ENCODE measurements around the gene ACOT13. TPM values are rescaled to one million over a fixed set of nuclear protein-coding genes. Genes with fewer than 3 reads are reported as not detected.

The ACOT13 gene
- total RNA-seq: 28.1 TPM
- long read RNA-seq, full-length matches to known transcripts: 19 of 29 reads
- long read RNA-seq, partial matches to known transcripts: 0 of 29 reads
- long read RNA-seq, other reads (novel, unspliced or antisense): 10 of 29 reads

DNA sequence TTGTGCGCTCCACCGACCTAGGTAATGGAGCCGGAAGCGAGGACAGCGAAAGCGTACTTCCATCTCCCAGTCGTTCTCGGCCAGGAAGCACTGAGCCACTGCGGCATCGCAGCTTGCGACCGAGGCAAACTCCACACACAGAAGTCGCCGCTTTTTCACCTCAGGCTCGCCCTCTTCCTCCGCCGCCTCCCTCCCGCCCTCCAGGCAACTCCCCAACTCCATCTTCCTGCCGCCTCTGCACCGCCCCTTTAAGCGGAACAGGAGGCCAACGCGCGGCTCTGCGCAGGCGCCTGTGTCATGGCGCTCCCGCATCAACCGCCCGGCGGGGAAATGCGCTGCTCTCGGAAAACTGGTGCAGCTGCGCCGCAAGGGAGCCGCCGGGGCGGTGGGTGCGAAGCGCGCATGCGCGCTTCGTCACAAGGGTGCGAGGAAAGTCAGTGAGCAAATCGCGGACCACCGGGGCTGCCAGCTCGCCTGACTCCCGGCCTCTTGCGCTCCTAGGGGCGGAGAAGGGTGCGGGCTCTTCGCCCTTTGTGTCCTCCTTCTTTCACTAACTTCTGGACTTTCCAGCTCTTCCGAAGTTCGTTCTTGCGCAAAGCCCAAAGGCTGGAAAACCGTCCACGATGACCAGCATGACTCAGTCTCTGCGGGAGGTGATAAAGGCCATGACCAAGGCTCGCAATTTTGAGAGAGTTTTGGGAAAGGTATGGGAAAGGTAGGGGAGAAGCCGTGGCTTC is at the start of gene ACOT13, which contains the start of gene TDP2:
ACOT13 (plus strand) TSS at position 437 of the 737 bp plus-strand sequence; CDS start at position 624, 187 bp downstream.
TDP2 (minus strand) TSS at position 259 of the 737 bp plus-strand sequence; CDS start at position 222, 37 bp downstream.
- Histone ChIP-seq H3K36me3 (peaks cover 24% of the 10 kb centered on the region), H3K4me3 (peak within 1 kb of the TSS; percentile 84), H3K4me1 (peaks cover 34% of the 10 kb centered on the region), H3K9me3 (no peaks in the 10 kb centered on the region), H3K27me3 (no peaks in the 10 kb centered on the region), H3K27ac (peak within 1 kb of the TSS; percentile 91)
- ATAC-seq (peak; percentile 99), DNase-seq (peak; percentile 98)
- intact Hi-C loops (cut with DNase I): no loop called here
- TF ChIP-seq, protein P1, sequence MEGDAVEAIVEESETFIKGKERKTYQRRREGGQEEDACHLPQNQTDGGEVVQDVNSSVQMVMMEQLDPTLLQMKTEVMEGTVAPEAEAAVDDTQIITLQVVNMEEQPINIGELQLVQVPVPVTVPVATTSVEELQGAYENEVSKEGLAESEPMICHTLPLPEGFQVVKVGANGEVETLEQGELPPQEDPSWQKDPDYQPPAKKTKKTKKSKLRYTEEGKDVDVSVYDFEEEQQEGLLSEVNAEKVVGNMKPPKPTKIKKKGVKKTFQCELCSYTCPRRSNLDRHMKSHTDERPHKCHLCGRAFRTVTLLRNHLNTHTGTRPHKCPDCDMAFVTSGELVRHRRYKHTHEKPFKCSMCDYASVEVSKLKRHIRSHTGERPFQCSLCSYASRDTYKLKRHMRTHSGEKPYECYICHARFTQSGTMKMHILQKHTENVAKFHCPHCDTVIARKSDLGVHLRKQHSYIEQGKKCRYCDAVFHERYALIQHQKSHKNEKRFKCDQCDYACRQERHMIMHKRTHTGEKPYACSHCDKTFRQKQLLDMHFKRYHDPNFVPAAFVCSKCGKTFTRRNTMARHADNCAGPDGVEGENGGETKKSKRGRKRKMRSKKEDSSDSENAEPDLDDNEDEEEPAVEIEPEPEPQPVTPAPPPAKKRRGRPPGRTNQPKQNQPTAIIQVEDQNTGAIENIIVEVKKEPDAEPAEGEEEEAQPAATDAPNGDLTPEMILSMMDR (IDR thresholded peaks at IDR 0.05): peak; percentile 61

DNA sequence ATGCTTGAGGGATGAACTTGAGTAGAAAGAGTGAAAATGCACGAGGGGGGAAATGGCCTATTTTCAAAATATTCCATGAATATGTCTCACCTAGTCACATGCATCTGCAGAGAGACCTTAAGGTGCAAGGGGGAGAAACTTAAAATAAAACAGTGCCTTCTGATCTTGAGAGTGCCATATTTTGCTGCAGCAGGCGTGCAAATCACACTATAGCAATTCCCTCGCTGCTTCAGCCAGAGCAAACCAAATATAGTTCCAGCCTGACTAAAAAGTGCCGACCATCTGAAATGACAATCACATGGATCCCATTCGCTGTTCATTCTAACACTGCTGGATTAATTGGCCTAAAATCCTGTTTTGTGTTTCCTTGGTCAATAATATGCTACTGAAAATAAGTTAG is 47.2 kb upstream of the ACOT13 start:
- DNase-seq (no peak), ATAC-seq (no peak)
- TF ChIP-seq, protein P1 (IDR thresholded peaks at IDR 0.05): no peak
- H3K4me3 ChIP-seq: no peak overlapping the region
- H3K9me3 ChIP-seq: no peaks in the 10 kb centered on the region
- no peaks in the 10 kb centered on the region for H3K27me3 ChIP-seq
- H3K36me3 ChIP-seq: no peaks in the 10 kb centered on the region
- H3K4me1 ChIP-seq: no peaks in the 10 kb centered on the region
- intact Hi-C loops (cut with DNase I): no loop called here
- no peak overlapping the region for H3K27ac ChIP-seq

DNA sequence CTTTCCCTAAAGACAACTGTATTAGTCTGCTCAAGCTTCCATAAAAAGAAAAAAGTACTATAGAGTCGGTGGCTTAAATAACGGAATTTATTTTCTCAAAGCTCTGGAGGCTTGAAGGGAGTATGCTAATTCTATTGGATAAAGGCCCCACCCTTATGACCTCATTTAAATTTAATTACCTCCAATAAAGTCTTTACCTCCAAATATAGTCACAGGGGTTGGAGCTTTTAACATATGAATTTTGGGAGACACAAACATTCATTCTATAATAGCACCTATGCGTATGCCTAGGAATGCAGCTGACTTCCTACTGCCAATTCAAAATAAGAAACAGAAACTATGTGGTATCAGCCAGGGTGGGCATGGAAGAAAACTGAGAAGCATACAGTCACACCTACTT is 46.2 kb upstream of the ACOT13 start:
- no peak for ATAC-seq
- no peaks in the 10 kb centered on the region for H3K4me1 ChIP-seq
- H3K36me3 ChIP-seq: no peaks in the 10 kb centered on the region
- H3K4me3 ChIP-seq: no peak overlapping the region
- intact Hi-C loops (cut with DNase I): no loop called here
- TF ChIP-seq, protein P1 (IDR thresholded peaks at IDR 0.05): no peak
- H3K27ac ChIP-seq: no peak overlapping the region
- DNase-seq: no peak
- no peaks in the 10 kb centered on the region for H3K27me3 ChIP-seq
- no peaks in the 10 kb centered on the region for H3K9me3 ChIP-seq

DNA sequence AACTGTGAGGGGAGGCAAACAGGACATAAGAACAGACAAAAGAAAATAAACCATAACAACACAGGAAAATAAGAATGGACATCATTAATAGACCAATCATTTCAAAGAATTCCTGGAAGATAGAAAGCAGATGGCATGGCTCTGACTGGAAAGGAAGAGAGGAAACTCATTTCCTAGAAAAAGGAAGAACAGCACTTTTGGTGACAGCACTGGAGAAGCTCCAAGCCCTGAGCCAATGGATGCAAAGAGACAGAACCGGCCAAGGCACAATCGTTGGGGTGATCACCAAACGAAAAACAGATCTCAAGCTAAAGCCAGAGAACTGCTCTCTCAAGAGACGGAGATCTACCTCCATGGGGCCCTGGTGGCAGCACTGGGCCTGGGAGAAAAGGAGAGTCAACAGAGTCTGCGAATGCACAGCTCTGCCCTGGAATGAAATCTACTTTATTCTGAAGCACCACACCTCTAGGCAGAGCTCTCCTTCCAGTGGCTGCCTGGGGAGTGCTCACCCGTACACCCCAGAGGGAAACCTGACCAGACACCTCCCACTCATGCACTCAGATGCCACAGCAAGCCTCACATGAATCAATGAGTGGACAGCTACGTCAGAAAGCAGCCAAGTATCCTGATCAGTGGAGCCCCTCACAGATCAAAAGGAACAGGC is 45.1 kb upstream of the ACOT13 start:
- no peaks in the 10 kb centered on the region for H3K27me3 ChIP-seq
- TF ChIP-seq, protein P1 (IDR thresholded peaks at IDR 0.05): no peak
- ATAC-seq: no peak

DNA sequence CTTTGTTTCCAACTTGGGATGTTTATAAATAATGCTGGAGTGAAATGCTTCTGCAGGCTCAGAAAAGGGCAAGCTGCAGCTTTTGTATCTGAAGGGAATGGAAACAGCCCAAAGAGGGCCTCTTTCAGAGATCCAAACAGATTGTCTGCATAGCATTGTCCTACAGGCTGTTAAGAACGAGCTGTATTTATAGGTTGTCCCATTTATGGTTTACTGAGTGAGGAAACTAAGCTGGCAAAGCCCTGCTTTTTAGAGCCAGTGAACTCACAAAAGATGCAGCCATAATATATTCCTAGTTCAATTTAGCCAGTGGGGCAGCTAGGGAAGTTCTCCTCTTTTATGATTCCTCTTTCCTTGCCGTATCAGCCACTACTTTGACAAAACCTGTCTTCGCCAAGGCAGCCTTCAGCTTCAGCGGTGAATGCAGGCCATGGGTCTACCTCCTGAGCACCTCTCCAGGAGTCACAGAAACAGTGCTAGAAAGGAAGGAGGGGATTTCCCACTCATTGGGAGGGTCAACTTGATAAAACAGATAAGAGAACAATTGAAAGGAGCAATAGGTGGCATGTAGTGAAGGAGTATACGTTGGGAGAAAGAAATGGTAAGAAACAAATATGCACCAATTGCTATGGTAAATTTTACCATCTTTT is 35.9 kb upstream of the ACOT13 start:
- DNase-seq: no peak
- no peaks in the 10 kb centered on the region for H3K4me1 ChIP-seq
- intact Hi-C loops (cut with DNase I): no loop called here
- H3K4me3 ChIP-seq: no peak overlapping the region
- H3K9me3 ChIP-seq: no peaks in the 10 kb centered on the region
- TF ChIP-seq, protein P1 (IDR thresholded peaks at IDR 0.05): no peak
- no peak overlapping the region for H3K27ac ChIP-seq
- no peak for ATAC-seq
- H3K27me3 ChIP-seq: no peaks in the 10 kb centered on the region
- H3K36me3 ChIP-seq: no peaks in the 10 kb centered on the region

More for the DNA sequence above, 45.1 kb upstream of the ACOT13 start:
- H3K4me1 ChIP-seq: no peaks in the 10 kb centered on the region
- H3K4me3 ChIP-seq: no peak overlapping the region
- intact Hi-C loops (cut with DNase I): no loop called here
- no peaks in the 10 kb centered on the region for H3K9me3 ChIP-seq
- DNase-seq: no peak
- no peaks in the 10 kb centered on the region for H3K36me3 ChIP-seq
- no peak overlapping the region for H3K27ac ChIP-seq
